Dermis microvascular lymphatic vessel endothelial cell (primary cell): ENCODE results near the gene MTUS2. TPM values are rescaled to one million over a fixed set of nuclear protein-coding genes. Genes with fewer than 3 reads are reported as not detected.

Source experiments
- DNase-seq, 2 donors: peaks; one replicate each; pipeline versions ENCODE4 v3.0.0 to v3.0.0-alpha.2; 2010; ENCODE audit warnings: low read depth in 2 of 2
- total RNA-seq: library from RNA; depleted of rRNA; stranded (reverse); fragments of >200 nt; gene quantifications from 2 replicates; pipeline ENCODE4 v1.2.1, GENCODE V29; 2014

Gene MTUS2
- not detected in 2 replicates for total RNA-seq

GRCh38 chr13:28820099-28821051 is at the start of gene MTUS2:
Gene MTUS2 (plus strand): TSS chr13:28820339.
- DNase-seq, result no peak

- DNase-seq, result no peak
These were observed 41.6 kb upstream of the MTUS2 start for GRCh38 chr13:28778308-28779215.

GRCh38 chr13:28792992-28793391 is 27.1 kb upstream of the MTUS2 start:
- DNase-seq, result no peak

GRCh38 chr13:28794396-28794795 is 25.7 kb upstream of the MTUS2 start:
- no peak for DNase-seq

GRCh38 chr13:28796938-28797257 is 23.2 kb upstream of the MTUS2 start:
- no peak for DNase-seq

GRCh38 chr13:28805193-28805819 is 14.8 kb upstream of the MTUS2 start:
- DNase-seq, result peak in 1 of 2 donors; percentile 25

GRCh38 chr13:28817204-28817603 is 2.9 kb upstream of the MTUS2 start:
- DNase-seq, result no peak

GRCh38 chr13:28819046-28819730 is 951 bp upstream of the MTUS2 start:
- no peak for DNase-seq

GRCh38 chr13:28819735-28820098 is 422 bp upstream of the MTUS2 start:
- DNase-seq, result peak; percentile 9 to 73

GRCh38 chr13:28822151-28822550 is 2.0 kb downstream of the MTUS2 start:
- no peak for DNase-seq

- DNase-seq, result no peak
These were observed 2.7 kb downstream of the MTUS2 start for GRCh38 chr13:28822801-28823200.

GRCh38 chr13:28825379-28825778 is 5.2 kb downstream of the MTUS2 start:
- no peak for DNase-seq

GRCh38 chr13:28826368-28826767 is 6.2 kb downstream of the MTUS2 start:
- DNase-seq, result no peak

- DNase-seq, result no peak
These were observed 10.4 kb downstream of the MTUS2 start for GRCh38 chr13:28830580-28830979.

GRCh38 chr13:28831117-28831516 is 11.0 kb downstream of the MTUS2 start:
- no peak for DNase-seq

- DNase-seq, result no peak
These were observed 17.0 kb downstream of the MTUS2 start for GRCh38 chr13:28837111-28837510.

GRCh38 chr13:28843639-28844038 is 23.5 kb downstream of the MTUS2 start:
- DNase-seq, result no peak

GRCh38 chr13:28849441-28849840 is 29.3 kb downstream of the MTUS2 start:
- no peak for DNase-seq

- DNase-seq, result no peak
These were observed 30.1 kb downstream of the MTUS2 start for GRCh38 chr13:28850226-28850625.

- no peak for DNase-seq
These were observed 31.3 kb downstream of the MTUS2 start for GRCh38 chr13:28851422-28851821.

GRCh38 chr13:28854657-28855056 is 34.5 kb downstream of the MTUS2 start:
- DNase-seq, result no peak
